ENCODE results near the gene IL32.
"Not testable (repeated sequence)": the region's sequence is repeated elsewhere in the genome, so short reads cannot be mapped to it uniquely, and the experiment has no call there.

The IL32 gene

DNA sequence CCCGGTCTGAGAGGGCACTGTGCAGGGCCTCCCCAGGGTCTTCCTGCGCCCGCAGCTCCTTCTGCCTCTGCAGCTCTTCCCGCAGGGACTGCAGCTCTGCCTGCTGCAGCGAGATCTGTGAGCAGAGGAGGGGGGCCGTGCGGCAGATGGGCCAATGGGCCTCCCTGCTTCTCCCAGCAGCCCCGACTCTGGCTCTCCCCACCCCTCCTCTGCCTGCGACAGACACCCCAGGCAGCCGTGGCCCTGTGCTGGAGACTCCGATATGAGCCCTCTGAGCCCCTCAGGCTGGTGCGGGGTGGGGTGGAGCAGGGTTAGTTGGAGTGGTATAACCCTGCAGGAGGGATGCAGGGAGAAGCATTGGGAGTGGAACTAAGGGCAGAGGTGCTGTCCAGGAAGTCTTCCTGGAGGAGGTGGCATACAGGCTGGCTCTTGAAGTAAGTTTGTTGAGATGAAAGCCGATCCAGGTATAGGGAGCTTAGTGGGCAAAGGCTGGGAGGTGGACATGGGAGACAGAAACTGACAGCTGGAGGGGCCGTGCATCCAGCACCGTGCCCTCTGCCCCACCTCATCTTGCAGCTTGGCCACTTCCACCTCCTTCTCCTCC is 36.6 kb upstream of the IL32 start:
- DNase-seq = no peak

DNA sequence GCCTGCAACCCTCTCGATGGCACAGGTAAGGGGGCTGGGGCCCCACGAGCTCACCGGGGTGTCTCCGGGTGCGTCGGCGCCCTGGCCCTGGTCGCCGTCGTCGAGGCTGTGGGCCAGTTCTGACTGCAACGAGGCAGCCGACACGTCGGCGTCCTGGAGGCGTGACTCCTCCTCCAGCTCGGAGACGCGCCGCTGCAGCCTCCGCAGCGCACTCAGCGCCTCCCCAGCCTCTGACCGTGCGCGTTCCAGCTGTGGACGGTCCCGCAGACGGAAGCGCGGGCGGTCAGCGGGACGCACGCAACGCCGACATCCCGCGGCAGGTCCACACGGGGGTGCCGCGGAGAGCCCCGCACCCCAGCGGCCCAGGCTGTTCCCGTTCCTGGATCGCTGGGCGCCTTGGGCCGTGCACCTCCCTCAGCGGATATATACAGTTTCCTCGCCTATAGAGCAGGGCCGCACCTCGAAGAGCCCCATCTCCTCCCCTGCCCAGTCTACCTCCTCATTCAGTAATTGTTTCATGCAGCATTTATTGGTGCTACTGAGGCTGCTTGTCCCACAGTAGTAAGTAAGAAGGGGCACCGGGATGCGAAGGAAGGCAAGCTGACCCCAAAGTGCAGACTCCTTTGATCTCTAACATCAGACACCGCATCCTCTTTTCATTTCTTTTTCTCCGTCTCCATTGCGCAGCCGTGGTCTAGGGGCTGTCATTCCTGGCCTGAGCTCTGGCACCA is 35.8 kb upstream of the IL32 start:
- DNase-seq = no peak

DNA sequence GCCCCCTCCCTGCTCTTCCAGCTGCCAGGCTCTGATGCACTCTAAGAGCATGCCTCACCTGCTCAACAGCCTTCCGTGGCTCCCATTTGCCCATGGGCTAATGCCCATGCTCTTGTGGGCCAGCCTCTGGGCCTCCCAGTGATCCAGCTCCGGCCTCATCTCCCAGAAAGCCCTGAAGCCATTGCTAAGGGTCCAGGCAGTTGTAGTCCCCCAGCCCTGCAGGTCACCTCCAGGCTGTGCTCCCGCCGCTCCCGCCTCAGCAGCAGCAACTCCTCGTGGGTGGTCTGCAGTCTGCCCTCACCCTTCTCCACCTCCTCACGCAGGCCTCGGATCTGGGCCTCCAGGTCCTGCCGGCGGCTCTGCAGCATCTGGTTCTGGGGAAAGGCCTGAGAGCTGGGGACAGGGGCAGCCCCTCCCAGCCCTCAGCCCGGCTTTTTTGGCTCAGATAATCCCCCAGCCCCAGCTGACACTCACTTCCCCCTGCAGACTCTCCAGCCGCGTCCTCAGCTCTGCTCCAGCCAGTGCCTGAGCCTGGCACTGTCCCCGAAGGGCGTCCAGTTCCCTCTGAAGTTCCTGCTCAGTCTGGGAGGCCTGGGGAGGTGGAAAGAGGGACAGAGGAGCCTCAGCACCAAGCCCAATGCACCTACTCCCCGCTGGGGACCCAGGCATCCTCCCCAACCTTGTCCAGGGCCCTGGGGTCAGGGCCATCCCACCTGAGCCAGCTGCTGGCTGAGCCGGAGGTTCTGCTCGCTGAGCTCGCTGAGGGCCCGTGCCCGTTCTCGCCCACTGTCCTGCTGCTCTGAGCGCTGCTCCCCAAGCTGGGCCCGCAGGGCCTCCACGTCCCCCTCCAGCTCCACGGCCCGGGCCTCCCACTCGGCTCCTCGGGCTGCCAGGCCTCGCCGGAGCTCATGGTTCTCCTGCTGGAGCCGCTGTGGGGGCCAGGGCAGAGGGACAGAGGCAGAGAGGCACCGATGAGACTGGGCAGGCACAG is 34.9 kb upstream of the IL32 start:
- DNase-seq = no peak

DNA sequence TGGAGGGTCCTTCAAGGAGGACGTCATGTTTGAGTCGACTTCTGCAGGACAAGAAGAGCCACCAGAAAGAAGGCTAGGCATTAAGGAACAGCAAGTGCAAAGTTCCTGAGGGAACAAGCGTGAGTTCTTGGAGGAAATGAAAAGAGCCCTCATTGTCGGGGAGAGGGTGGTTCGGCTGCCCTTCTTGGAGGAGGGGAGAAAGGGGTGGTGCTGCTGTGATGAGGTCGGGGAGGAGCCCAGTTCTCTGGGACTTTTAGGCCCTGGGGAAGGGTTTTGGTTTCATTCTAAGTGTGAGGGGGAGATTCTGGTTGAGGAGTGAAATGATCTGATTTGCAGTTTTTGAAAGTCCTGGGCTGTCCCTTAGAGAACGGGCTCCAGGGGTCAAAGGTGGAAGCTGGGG is 32.8 kb upstream of the IL32 start:
- DNase-seq = no peak

DNA sequence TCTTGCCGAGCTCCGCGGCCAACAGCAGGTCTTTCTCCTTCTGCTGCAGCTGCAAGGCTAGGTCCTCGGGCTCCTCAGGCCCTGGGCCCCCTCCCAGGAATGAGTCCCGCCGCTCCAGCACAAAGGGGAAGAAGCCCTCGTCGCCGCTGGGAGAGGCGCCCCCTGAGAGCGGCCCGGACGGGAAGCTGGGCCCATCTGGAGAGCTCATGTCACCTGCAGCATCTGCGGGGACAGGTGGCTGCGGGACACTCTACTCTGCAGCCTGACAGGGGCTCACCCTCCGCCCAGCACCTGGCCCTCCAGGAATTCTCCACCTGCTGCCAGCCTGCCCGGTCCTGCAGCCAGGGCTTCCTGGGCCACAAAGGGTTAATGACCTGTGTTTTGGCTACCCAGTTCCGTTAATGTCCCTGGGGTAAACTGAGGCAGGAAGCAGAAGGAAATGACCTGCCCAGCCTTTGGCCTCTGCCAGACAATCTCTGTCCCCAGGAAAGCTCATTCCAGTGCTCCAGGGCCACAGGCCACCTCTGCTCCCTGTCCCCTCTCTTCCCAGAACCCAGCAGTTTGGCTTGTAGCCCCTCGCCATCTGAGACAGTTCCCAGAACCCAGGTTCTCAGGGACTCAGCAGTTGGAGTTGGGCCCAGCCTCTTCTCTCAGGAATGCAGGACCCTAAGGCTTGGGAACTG is 30.0 kb upstream of the IL32 start:
- DNase-seq = no peak

DNA sequence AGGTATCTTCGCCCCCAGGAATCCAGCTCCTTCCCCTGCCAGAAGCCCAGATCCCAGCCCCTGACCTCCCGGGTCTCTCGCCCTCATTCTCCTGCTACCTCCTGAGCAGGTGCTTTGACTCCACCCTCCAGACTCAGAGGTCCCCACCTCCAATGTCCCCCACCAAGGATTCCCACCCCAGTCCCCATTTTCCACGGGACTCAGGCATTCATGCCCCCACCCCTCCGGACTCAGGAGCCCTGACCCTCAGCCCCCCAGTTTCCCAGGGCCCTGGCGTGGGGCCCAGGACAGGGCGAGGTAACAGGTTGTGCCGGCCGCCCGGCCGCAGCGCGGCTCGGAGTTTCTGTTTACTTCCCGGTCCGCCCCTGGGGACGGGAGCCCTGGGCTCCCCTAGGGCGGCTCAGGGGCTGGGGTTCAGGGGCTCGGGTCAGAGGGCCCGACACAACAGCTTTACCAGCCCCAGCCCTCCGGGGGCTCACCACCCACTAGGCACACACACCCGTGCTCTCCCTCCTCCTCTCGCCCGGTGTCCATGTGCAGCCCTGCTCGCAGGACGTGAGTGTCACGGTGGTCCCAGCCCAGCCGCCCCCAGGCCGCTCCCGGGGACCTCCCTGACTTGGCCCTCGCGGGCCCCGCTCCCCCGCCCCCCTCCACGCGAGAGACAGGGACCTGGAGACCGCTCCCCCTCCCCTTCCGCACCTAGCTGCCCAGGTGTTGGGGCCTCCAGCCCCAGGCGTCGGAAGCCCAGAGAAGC is 29.3 kb upstream of the IL32 start:
- no peak for DNase-seq

DNA sequence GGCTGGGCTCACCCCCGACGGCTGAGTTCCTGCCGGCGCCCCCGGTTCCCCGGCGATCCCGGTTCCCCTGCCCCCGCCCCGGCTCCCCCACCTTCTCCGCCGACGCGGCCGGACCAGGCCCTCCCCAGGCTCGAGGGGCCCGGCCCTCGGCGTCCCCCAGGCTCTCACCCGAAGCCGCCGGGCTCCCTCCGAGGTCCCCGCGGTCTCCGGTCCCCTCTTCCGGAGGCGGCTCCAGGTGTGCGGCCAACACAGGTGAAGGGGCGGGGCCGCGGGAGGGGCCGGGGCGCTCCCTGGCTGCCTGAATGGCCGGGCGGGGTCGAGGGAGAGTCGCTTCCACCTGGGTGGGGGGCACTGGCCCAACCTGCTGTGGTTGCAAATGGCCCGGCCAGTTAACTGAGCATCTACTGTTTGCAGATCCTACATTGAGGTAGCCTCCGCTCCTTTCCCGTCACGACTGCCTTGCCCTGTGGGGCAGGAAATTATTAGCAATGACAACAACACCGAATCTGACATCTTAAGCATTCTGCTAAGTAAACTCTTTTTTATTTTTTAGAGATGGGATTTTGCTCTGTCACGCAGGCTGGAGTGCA is 28.6 kb upstream of the IL32 start, which contains the start of gene BICDL2:
Gene BICDL2 (minus strand): TSS at position 219 of the 590 bp plus-strand sequence. CDS start 1,448 bp downstream, outside the sequence.
- DNase-seq = no peak

DNA sequence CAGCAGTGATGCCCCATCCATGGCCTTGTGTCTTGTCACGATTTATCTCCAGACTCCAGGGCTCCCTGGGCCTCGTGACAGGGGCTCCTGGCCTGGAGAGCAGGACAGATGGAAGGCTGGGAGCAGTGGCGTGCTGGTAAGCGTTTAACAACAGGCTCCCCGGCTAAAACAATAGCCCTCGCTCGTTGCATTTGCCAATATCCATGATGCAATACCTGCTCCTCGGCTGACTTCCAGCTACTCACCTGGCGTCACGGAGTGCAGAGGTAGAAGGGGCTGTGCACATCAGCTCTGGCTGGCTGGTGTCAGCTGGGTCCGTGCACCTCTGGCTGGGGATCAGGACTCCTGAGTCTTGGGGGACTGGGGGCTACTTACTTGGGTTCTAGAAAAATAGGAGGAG is 27.2 kb upstream of the IL32 start:
- DNase-seq = peak in 1 of 2 experiments; percentile 36

DNA sequence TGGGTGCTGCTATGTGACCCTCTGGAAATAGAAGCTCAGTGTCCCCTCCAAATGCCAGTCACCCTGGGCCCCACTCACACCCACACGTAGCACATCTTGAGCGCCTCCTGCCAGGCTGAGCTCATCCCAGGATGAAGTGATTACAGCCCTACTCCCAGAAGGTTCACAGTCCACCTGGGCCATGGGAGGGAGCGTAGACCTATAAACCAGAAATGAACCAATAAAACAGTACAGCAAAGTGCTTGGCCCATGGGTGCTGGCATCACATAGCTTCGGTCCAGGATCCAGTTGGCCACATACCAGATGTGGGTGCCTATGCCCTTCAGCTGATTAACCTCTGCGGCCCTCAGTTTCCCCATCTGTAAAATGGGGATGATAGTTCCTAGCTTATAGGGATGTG is 26.5 kb upstream of the IL32 start:
- DNase-seq = no peak

DNA sequence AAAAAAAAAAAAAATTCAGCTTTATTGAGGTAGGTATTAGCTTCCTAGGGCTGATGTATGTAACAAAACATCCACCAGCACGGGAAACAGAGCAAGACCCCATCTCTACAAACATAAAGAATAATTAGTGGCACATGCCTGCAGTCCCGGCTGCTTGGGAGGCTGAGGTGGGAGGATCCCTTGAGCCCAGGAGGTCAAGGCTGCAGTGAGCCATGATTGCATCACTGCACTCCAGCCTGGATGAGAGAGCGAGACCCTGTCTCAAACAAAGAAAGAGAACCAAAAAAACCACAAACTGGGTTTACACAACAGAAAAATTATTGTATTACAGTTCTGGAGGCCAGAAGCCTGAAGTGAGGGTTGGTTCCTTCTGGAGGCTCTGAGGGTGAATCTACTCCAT is 23.1 kb upstream of the IL32 start:
- no peak for DNase-seq

DNA sequence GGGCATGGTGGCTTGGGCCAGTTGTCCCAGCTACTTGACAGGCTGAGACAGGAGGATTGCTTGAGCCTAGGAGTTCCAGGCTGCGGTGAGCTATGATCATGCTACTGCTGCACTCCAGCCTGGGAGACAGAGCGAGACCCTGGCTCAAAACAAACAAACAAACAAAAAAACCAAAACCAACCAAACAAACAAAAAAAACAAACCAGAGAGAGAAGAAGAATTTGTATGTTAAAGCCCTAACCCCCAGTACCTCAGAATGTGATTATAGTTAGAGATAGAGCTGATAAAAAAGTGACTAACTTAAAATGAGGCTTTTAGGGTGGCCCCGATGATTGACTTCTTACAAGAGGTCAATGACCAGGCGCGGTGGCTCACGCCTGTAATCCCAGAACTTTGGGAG is 20.7 kb upstream of the IL32 start:
- no peak for DNase-seq

DNA sequence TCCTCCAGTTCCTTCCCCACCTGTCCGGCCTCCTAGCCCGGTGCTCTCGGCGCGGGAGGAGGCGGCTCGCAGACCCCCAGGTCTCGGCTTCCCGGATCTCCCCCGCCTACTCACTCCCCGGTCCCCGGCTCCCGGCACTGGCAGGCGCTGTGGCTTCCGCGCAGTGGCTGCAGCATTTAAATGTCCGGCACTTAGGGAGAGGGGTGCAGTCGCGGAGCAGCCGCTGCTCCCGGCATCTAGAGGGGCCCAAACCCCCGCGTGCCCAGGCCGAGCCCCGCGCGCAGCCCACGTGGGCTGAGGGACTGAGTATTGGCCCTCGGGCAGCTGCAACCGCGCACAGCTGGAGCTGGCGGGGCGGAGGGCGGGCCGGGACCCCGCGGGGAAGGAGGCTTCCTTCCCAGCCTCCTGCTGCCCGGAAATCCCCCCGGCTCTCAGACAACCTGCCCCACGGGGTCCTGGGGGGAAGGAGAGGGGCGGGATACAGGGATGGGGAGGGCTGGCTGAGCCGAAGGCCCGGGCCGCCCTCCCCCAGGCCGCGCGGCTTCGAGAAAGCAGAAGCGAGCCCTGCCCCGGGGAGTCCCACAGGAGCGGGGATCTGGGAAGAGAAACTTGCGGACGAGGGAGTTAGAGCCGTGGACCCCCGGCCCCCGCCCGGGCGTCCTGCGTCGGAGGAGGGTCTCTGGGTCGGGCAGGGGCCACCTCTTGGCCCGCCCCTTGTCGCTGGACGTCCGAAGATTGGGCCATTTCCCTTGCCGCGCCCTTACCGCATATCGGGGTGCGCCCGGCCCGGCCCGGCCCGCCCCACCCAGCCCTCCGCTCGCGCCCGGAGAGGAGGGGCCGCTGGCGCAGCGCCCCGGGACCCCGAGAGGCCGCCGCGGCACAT is 19.4 kb upstream of the IL32 start, which contains the start of gene MMP25:
Gene MMP25 (plus strand): TSS at position 804 of the 883 bp plus-strand sequence. CDS start 357 bp downstream, outside the sequence.
- DNase-seq = no peak

DNA sequence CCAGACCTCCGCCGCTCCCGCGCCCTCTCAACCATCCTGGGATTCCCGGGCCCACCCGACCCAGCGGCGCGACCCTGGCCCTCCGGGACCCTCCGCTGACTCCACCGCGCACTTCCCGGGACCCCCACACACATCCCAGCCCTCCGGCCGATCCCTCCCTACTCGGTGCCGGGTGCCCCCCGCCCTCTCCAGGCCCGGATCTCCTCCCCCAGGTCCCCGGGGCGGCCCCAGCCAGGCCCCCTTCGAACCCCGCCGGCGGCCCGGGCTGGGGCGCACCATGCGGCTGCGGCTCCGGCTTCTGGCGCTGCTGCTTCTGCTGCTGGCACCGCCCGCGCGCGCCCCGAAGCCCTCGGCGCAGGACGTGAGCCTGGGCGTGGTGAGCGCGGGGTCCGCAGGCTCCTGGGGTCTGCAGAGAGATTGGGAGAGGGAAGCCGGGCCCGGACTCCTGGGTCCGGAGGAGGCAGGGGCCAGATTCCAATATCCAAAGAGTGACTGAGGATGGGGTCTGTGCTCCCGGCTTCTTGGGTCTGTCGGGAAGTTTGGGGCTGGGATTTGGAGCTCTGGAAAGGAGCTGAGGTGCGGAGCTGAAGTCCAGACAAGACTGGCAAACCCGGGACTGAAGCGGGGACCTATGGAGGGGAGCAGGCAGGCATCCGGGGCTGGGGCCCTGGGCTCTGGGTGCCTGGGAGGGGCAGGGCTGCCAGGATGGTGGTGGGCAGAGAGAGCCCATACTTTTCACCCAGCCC is 18.6 kb upstream of the IL32 start:
- no peak for DNase-seq

DNA sequence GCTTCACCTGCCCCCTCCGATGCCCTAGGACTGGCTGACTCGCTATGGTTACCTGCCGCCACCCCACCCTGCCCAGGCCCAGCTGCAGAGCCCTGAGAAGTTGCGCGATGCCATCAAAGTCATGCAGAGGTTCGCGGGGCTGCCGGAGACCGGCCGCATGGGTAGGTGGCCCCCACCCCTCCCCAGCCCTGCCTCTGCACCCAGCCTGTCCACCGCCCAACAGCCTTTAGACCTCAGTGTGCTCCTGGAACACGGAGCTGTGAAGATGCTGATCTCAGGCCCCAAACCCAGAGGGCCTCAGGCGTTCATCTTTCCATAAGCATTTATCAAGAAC is 18.1 kb upstream of the IL32 start:
- DNase-seq = no peak

DNA sequence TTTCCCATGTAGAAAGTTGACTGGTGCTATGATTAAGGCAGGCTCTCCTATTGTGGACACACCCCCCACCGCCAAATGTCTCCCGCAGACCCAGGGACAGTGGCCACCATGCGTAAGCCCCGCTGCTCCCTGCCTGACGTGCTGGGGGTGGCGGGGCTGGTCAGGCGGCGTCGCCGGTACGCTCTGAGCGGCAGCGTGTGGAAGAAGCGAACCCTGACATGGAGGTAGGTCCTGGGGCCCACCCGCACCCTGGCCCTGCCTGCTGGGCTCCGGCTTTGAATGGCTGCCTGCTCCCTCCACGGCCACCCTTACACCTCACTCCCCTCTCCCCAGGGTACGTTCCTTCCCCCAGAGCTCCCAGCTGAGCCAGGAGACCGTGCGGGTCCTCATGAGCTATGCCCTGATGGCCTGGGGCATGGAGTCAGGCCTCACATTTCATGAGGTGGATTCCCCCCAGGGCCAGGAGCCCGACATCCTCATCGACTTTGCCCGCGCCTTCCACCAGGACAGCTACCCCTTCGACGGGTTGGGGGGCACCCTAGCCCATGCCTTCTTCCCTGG is 15.4 kb upstream of the IL32 start:
- DNase-seq = no peak

DNA sequence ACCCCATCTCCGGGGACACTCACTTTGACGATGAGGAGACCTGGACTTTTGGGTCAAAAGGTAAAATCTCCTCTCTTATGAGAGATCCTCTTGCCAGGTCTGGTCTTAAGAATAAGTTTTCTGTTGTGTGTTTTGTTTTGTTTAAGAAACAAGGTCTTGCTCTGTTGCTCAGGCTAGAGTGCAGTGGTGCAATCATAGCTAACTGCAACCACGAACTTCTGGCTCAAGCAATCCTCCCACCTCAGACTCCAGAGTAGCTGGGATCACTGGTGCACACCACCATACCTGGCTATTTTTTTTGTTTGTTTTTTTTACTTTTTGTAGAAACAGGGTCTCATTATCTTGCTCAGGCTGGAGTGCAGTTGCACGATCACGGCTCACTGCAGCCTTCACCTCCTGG is 15.0 kb upstream of the IL32 start:
- no peak for DNase-seq

DNA sequence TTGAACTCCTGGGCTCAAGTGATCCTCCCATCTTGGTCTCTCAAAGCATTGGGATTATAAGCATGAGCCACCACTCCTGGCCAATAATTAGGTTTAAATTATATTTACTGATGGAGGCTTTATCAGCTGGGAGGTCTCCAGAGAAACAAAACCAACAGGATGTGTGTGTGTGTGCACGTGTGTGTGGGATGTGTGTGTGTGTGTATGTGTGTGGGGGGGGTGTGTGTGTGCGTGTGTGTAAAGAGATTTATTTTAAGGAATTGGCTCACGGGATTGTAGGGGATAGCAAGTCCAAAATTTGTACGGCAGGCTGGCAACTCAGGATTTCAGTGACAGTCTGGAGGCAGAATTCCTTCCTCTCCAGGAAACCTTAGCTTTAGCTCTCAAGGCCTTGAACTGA is 14.4 kb upstream of the IL32 start:
- DNase-seq = no peak

DNA sequence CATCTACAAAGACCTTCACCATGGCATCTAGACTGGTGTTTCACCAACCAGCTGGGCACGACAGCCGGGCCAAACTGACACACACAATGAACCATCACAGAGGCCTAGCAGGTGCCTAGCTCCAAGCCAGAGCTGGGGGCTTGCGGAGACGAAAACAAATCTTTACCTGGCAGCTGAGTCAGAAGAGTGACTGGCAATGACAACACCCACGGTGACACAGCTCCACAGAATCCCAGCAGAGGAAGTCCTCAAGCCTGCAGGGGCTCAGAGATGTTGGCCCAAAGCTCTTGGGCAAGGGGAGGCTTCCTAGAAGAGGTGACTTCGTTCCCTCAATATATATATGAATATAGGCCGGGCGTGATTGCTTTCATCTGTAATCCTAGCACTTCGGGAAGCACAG is 13.9 kb upstream of the IL32 start:
- no peak for DNase-seq

DNA sequence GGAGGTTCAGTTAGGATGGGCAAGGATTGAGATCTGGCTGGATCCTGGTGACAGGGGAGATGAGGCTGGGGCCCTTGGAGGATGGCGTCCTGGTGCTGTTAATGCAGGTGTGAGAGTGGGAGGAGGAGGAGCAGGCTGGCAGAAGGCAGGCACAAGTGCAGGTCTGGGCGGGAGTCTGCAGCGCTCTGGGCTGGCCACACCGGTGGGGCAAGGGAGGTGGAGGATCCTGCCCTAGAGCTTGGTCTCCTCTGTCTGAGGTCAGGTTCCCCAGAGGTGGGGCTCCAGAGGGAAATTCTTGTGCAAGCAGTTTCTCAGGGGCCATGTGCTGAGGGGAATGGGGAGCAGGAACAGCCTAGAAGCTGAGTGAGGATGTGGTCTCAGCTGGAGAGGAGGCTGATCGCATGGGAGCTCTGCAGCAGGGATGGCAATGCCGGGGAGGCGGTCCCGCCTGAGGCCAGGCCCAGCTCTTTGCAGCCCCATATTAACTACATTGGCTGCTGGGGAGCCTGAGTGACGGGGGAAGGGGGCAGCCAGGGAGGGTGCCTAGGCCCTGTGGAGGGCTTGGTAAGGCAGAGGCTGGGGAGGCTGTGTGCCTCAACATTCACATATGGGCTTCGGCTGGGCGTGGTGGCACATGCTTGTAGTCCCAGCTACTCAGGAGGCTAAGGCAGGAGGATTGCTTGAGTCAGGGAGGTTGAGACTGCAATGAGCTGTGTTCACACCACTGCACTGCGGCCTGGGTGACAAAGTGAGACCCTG is 12.7 kb upstream of the IL32 start:
- not testable (repeated sequence) for DNase-seq
